HG02885 (cell line): ENCODE data around the gene CPN2.

ENCODE experiments used
- ATAC-seq: cut with Tn5 transposase; IDR thresholded peaks from one replicate; pipeline ENCODE4 v1.9.1; 2021; ENCODE audit warnings: mild to moderate bottlenecking; ENCODE audit not compliant: unreplicated experiment, poor library complexity

The CPN2 gene

GRCh38 chr3:194300936-194301335, 50.2 kb downstream of the CPN2 start:
- no peak for ATAC-seq

GRCh38 chr3:194300382-194300758, 50.8 kb downstream of the CPN2 start:
- ATAC-seq, result no peak

GRCh38 chr3:194298331-194299227, 52.5 kb downstream of the CPN2 start:
- no peak for ATAC-seq

- no peak for ATAC-seq
Measured at GRCh38 chr3:194296454-194297263, 54.5 kb downstream of the CPN2 start.

GRCh38 chr3:194294895-194295214, 56.3 kb downstream of the CPN2 start:
- ATAC-seq, result no peak

- ATAC-seq, result no peak
Measured at GRCh38 chr3:194294199-194294894, 56.8 kb downstream of the CPN2 start.

- ATAC-seq, result no peak
Measured at GRCh38 chr3:194293546-194294198, 57.5 kb downstream of the CPN2 start.

GRCh38 chr3:194292331-194292730, 58.8 kb downstream of the CPN2 start:
- no peak for ATAC-seq
